ENCODE data around the gene GRID1. TPM values are rescaled to one million over a fixed set of nuclear protein-coding genes. Genes with fewer than 3 reads are reported as not detected.

Gene GRID1
- total RNA-seq, 4 donors from 2014 or later, result 0.88 to 7.3 (median 4.1) TPM

DNA sequence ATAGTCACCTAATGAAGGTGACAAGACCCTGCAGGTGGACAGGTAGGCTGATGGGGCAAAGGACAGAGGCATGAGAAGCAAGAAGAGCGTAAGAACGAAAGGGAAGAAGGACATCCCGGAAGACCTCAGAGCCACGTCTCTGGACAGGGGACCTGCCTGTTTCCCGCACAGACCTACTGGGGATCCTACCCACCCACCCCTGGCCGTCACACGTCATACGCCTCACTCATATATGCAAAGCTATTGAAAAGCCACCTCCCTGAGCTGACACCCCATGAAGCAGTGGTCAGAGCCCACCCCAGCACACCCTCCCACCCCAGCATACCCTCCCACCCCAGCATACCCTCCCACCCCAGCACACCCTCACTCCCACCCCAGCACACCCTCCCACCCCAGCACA lies 140.6 kb downstream of the GRID1 start:
- H3K27ac ChIP-seq, result no peak overlapping the region
- no peaks in the 10 kb centered on the region for H3K4me1 ChIP-seq
- H3K36me3 ChIP-seq, result no peaks in the 10 kb centered on the region
- H3K9me3 ChIP-seq, result no peaks in the 10 kb centered on the region
- intact Hi-C loops (cut with DNase I; ENCODE audit: low total_unique reads), result no loop called here
- H3K27me3 ChIP-seq, result no peaks in the 10 kb centered on the region
- no peak overlapping the region for H3K4me3 ChIP-seq
- TF ChIP-seq POLR2A (IDR thresholded peaks at IDR 0.05), result no peak
- TF ChIP-seq, protein P1, sequence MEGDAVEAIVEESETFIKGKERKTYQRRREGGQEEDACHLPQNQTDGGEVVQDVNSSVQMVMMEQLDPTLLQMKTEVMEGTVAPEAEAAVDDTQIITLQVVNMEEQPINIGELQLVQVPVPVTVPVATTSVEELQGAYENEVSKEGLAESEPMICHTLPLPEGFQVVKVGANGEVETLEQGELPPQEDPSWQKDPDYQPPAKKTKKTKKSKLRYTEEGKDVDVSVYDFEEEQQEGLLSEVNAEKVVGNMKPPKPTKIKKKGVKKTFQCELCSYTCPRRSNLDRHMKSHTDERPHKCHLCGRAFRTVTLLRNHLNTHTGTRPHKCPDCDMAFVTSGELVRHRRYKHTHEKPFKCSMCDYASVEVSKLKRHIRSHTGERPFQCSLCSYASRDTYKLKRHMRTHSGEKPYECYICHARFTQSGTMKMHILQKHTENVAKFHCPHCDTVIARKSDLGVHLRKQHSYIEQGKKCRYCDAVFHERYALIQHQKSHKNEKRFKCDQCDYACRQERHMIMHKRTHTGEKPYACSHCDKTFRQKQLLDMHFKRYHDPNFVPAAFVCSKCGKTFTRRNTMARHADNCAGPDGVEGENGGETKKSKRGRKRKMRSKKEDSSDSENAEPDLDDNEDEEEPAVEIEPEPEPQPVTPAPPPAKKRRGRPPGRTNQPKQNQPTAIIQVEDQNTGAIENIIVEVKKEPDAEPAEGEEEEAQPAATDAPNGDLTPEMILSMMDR (IDR thresholded peaks at IDR 0.05), result no peak
- DNase-seq, result no peak

DNA sequence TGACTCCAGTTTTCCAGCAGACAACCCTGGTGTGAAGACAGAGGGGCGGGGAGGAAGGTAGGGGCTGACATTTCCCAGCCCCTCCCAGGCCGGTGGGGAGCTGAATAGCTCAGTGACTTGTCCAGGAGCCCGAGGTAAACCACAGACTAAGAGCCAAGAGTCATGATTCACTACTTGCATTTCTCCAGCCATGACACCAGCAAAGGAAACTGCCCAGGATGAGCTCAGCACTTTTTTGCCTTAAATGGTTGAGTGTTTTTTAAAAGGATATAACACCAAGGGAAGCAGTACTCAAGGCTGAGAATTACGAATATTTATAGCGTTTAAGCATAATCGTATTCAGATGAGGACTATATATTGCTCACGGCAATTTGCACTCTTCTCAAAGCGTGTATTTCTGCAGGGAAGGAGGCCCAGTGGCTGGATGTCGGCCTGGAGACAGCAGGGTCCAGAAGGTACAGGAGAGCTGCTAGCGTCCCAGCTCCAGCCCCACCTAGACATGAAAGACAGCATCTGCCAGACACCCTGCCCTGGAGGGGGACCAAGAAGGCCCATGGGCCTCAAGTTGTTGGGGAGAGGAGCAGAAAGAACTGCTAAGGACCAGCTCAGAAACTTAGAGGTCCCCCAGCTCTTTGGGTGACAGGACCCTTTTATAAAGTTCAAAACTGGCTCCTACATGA lies 141.4 kb downstream of the GRID1 start:
- Histone ChIP-seq H3K4me3 (no peak overlapping the region), H3K27me3 (no peaks in the 10 kb centered on the region), H3K36me3 (no peaks in the 10 kb centered on the region), H3K4me1 (no peaks in the 10 kb centered on the region), H3K9me3 (no peaks in the 10 kb centered on the region), H3K27ac (peak overlapping the region in 1 of 2 donors; percentile 17)
- no peak for TF ChIP-seq POLR2A (IDR thresholded peaks at IDR 0.05)
- TF ChIP-seq, protein P1 (IDR thresholded peaks at IDR 0.05), result no peak
- intact Hi-C loops (cut with DNase I; ENCODE audit: low total_unique reads), result no loop called here
- no peak for DNase-seq

DNA sequence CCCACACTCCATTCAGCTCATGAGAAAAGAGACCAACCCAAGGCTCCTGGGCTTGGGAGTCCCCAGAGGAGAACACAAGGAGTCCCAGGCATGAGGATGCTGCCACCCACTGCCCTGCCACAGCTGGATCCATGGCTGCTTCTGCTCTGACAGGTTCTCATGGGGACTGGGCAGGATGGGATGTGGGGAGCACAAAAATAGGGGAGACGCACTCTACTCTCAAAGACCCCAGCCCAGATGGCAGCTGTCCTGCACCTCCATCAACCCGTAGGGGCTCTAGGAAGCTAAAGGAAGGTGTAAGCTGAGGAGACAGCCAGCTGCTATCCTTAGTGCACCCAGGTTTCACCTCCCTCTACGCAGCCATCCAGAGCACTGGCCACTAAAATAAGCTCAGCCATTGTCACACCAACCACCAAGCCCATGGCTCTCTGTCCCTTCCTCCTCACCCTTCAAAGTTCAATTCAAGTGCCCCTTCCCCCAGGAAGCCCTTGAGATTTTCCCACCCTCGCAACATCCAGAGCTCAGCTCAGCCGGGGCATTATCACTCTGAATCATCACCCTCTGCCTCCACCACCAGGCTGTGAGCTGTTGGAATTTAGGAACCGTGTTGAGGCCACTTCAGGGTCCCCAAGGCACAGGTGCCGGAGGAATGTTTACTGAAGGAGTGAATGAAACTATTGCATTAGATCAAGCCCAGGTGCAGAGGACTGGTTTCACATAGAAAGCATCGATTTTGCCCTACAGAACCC lies 142.1 kb downstream of the GRID1 start:
- Histone ChIP-seq H3K4me1 (no peaks in the 10 kb centered on the region), H3K27ac (no peak overlapping the region), H3K9me3 (no peaks in the 10 kb centered on the region), H3K27me3 (no peaks in the 10 kb centered on the region), H3K36me3 (no peaks in the 10 kb centered on the region), H3K4me3 (no peak overlapping the region)
- DNase-seq, result no peak
- TF ChIP-seq, protein P1 (IDR thresholded peaks at IDR 0.05), result no peak
- TF ChIP-seq POLR2A (IDR thresholded peaks at IDR 0.05), result no peak
- intact Hi-C loops (cut with DNase I; ENCODE audit: low total_unique reads), result no loop called here

DNA sequence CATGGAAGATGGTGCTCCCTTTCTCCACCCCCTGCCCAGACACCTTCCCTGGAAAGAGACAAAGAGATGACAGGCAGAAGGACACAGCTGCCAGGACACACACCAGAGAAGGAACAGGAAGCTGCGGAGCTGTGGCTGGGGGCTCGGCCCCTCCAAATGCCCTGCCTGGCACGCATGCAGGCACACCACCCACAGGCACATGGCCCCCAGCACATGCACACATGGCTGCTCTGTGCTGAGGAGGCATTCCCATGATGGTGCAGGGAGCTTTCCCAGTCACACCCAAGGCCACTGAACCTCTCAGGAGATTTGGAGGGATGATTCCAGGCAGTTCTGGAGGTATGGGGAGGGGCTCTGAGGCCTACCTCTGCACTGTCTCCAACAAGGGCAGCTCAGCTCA lies 143.3 kb downstream of the GRID1 start:
- no peaks in the 10 kb centered on the region for H3K9me3 ChIP-seq
- H3K27me3 ChIP-seq, result no peaks in the 10 kb centered on the region
- TF ChIP-seq POLR2A (IDR thresholded peaks at IDR 0.05), result no peak
- TF ChIP-seq, protein P1 (IDR thresholded peaks at IDR 0.05), result no peak
- intact Hi-C loops (cut with DNase I; ENCODE audit: low total_unique reads), result no loop called here
- H3K36me3 ChIP-seq, result no peaks in the 10 kb centered on the region
- H3K4me1 ChIP-seq, result no peaks in the 10 kb centered on the region
- H3K27ac ChIP-seq, result no peak overlapping the region
- H3K4me3 ChIP-seq, result no peak overlapping the region
- no peak for DNase-seq

DNA sequence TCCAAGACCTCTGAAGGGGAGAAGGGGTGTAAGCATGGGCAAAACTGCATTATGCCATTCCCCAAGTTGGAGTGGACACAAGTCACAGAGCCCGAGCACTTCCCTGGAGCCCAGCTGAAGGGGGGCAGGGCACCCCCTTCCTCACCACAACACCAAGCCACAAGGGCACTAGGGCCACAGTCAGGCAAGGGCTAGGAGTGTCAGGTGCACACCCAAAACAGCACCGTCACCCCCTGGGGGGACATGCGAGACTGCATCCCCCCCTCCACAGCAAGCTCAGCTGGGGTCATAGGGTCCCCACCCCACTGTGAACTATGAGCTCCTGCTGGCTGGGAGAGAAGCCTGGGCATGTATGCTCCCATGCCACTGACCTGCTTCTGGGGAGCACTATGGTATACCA lies 143.9 kb downstream of the GRID1 start:
- Histone ChIP-seq H3K27me3 (no peaks in the 10 kb centered on the region), H3K4me1 (no peaks in the 10 kb centered on the region), H3K9me3 (no peaks in the 10 kb centered on the region), H3K36me3 (no peaks in the 10 kb centered on the region), H3K27ac (no peak overlapping the region), H3K4me3 (no peak overlapping the region)
- intact Hi-C loops (cut with DNase I; ENCODE audit: low total_unique reads), result no loop called here
- no peak for DNase-seq
- no peak for TF ChIP-seq POLR2A (IDR thresholded peaks at IDR 0.05)
- TF ChIP-seq, protein P1 (IDR thresholded peaks at IDR 0.05), result no peak
